HG02610 (cell line): ENCODE results near the gene INSIG1.
A peak's percentile ranks its signal among the peaks of the same experiment; 100 is the strongest.

ENCODE experiments used
- ATAC-seq: cut with Tn5 transposase; IDR thresholded peaks from one replicate; pipeline ENCODE4 v1.9.1; 2021; ENCODE audit warnings: mild to moderate bottlenecking, moderate library complexity; ENCODE audit not compliant: unreplicated experiment

INSIG1 gene

DNA sequence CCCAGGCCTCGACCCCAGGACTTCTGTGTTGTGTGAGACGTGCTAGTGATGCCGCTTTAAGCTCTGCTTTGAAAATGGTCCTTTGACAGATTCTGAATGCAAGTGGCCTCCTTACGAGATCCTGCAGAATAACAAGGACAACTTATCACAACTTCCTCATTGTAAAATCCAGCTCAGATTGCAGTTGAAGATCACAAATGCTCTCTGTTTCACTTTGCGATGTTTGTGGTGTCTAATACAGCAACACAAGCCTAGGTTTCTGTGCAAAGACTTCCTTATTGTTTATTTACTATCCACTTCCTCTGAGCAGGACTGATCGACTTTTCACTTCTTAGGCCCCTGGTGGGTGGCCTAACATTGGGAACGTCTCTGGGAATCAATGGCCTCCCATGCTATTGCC, 31.7 kb upstream of the INSIG1 start:
- ATAC-seq, result no peak

- ATAC-seq, result no peak
These were observed 31.2 kb upstream of the INSIG1 start for GRCh38 chr7:155266440-155266839.

DNA sequence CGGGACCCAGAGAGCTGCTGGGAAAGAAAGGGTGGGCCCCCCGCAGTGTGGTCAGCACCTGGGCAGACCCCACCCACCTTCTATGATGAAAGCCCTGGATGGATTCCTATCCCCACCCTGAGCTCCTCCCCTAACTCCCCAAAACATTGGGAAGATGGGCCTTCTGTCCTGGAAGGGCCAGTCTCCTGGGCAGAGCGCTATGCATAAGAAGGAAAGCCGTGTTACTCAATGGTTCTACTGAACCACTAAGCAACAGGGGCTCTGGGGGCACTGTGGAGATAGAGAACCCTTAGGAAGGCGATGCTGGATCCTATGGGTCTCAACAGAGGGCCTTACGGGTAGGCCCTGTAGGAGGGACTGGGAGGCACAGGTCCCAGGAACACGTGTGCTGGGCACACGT, 30.7 kb upstream of the INSIG1 start:
- no peak for ATAC-seq

DNA sequence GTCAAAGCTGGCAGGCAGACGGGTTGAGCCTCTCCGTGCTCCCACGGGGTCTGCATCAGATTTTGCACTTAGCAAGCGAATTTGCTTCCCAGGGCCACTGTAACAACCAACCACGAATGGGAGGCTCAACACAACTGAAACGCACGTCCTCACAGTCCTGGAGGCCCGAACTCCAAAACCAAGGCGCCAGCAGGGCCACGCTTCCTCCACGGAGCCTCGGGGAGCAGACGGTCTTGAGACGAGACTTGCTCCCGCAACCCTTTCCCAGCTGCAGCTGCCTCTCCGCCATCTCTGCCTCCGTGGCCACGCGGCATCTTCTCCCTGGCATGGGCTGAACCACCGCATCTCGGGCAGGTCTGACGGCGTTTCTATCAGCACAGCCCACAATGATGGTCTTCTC, 30.2 kb upstream of the INSIG1 start:
- ATAC-seq, result no peak

- ATAC-seq, result no peak
These were observed 29.5 kb upstream of the INSIG1 start for GRCh38 chr7:155268211-155268610.

DNA sequence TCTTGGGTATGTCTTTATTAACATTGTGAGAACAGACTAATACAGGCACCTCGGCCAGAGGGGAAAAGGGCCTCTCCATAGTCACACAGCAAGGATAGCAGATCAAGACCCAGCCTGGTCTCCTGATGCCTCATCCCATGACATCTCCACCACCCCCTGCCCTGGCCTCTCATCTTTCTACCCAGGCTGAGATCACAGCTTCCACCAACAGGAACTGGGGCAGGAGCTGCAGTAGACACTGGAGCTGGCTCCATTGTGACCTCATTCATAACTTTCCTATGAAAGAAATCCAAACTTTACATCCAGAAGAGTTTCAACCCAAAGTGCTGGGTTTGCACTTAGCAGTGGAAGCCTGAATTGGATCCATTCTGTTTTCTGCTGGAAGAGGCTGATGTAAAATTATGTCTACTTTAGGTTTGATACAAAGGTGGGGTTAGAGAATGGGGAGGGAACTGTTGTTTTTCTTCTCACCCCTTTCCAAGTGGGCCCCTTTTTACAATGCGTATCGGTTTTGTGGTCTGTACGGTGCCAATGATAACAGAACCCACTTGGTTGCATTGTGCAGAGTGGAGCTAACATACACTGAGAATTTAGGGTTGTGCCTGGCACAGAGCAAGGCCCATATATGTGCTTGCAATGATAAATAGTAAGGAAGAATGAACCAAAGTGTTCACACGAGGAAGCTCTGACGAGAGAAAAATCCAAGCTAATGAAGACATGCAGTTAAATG, 28.6 kb upstream of the INSIG1 start:
- no peak for ATAC-seq

DNA sequence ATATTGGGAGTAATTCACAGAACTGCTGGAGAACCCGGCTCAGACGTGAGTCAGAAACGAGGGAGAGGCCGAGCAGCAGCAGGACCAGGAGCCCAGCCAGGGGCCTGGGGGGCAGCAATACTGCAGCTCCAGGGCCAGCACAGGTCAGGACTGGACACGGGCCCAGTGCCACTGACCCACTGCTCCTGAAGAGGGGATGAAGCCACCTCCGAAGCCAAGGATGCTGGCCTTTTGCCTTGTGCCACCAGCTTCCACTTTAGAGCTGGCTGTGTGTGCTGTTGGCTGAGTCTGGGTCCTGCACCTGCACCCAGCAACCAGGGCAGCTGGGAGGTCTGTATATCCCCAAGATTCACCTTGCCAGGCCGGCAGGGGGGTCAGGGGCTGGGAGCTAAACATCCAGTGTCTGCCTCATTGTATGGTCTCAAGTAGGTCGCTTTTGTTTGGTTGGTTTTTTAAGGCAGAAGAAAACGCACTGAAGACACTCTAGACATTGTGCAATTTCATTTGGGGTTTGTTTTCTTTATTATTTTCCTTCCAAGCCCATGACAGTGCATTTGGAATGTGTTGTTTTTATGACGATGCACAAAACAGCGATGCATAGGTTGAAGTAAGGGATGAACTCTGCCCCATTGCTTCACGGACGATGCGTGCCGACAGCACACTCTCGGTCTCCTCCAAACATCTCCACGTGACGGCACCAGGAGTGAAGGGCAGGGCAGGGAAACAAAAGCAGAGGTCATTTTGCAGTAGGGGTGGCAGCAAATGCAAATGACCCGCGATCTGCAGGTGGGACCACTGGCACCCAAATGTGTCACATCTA, 27.7 kb upstream of the INSIG1 start:
- no peak for ATAC-seq

DNA sequence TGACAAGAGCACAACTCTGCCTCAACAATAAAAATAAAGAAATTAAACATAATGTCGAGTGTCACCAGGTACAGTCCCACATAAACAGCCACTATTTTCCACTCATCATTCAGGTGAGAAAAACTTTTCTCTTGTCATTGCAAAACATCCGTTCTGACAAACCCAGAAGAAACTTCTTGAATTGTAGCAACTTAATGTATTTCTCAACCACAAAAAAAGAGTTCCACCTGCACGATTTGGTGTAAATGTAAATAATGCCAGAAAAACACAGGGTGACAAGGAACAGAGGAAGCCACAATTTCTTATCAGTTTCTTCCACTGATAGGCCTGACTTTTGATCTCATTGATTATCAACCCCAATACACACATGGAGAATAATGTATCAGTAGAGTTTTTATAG, 26.8 kb upstream of the INSIG1 start:
- ATAC-seq, result no peak

- no peak for ATAC-seq
These were observed 22.9 kb upstream of the INSIG1 start for GRCh38 chr7:155274633-155275355.

GRCh38 chr7:155276042-155276799, 21.5 kb upstream of the INSIG1 start:
- ATAC-seq, result no peak

GRCh38 chr7:155276800-155277375, 20.8 kb upstream of the INSIG1 start:
- no peak for ATAC-seq

- no peak for ATAC-seq
These were observed 20.2 kb upstream of the INSIG1 start for GRCh38 chr7:155277385-155277994.

DNA sequence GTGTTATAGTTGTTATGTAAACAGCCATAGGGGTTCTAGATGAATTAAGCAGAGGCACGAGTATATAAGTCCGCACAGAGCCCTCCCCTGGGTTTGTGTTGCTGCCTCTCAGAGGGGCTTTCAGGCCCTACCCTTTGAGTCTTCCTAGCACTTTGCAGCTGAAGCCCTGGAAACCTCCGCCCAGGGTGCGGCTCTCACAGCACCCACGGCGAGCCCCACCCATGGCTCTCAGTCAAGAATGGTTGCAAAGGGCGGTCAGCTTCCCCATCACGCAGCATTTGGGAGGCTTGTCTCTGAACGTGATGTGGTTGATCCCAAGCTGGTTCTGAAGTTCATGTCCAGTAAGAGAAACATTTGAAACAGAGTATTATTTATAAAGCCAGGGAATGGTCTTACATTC, 18.8 kb upstream of the INSIG1 start:
- no peak for ATAC-seq

DNA sequence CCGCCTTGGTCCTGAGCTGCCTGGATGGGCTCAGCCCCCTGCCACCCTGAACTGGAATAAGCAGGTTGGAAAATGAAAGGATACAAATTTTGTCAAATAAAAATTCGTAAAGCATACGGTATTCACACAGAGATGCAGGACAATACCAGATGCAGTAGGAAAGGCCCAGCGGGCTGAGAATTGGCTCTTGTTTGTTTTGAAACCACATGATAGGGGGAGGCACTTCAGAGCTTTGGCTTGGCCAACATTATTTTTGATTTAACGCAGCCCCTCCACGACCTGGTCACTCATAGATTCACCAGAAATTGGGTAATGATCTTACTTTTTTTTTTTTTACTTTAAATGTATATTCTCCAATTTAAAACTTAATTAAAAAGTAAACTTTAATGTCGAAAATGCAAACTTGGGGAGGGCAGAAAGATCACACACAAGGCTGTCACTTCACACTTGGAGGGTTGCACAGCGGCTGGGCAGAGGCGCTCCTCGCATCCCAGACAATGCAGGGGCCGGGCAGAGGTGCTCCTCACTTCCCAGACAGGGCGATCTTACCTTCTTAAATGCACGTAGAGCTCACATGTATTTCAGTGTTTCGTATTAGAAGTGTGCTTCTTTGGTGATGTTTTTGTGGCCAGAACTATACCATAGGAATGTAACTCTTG, 17.8 kb upstream of the INSIG1 start:
- ATAC-seq, result no peak

DNA sequence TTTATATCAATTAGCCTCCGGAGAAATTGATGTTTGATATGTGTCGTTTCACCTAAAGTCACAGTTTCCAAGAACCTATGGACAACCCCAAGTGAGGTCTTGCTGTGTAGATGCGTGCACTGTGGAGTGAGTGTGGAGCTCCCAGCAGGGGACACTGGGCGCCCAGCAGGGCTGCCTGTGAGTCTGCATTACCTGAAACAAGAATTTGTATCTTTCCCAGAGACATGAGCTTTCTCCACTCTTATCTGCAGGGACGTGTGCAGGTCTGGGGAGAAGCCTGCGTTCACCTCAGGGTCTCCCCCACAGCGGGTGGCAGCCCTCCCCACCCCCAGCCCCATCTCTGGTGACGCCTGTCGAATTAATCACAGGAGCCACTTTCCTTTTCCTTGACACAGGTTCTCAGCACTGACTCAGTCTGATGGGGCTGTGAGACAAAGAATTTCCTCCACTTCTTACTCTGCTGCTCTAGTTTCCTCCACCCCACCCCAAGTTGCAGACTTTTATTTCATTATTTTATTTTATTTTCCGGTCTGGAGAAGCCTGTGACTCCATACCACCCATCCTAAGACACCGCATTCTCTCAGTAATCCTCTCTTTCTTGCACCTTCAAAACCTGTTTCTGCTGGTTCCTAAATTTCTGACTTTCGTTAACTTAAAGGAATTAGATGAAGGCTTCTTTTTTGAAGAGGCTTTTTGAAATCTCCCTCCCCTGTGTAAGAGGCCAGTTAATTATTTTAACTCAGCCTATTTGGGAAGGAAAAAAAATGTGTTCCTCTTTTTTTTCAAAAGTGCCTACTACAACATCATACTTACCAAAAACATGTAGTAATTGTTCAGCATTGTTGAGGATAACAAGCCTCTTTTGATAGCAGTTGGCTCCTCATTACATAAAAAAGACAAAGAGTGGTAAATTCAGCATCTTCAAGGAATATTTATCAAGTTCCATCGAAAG, 17.0 kb upstream of the INSIG1 start:
- no peak for ATAC-seq

DNA sequence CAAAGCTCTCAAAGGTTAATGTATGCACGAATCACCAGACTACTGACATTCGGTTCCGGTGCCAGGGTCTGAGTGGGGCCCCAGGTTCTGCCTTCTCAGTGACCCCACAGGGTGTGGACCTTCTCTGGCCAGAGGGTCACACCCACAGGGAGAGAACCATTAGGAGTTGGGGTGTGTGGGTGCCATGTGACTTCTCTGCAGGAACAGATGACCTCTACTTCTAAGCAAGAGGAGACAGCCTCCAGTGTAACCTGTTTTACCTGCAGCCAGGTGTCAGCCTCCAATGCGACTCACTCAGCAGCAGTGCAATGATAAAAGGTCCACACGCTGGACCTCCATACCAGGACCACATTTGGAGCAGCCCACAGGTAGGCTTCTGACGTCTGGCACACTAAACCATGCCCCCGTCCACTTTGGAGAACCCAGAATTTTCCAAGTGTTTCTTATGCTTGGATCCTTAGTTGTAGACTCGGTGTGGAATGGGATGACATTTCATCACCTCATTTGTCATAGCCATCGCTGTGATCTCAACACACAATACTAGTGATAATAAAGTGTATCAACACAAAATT, 16.2 kb upstream of the INSIG1 start:
- no peak for ATAC-seq

GRCh38 chr7:155282671-155283070, 15.0 kb upstream of the INSIG1 start:
- ATAC-seq, result no peak

DNA sequence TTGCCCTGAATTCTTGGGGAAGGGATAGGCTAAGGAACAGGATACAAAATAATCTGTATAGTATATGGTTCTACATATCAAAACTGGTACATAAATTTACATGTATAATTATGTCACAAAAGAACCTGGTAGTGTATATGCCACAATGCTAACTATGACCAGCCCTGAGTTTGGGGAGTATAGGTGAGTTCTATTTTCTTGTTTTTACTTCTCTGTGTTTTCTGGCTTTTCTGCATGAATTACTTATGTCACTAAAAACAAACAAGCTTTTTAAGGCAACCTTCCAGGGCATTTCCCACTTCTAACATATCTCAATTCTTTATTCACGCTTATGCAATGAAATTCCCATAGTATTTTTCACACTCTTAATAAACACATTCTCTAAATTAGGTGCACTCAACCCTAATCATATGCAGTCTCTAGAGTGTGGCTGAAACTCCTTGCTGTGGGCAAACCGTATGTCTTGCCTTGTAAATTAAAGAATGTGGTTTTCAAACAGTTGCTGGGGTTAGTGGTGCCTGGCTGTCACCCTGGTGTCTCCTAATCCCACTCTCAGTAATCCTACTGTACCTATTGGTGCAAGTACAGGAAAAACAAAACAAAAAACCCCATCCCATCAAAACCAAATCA, 14.0 kb upstream of the INSIG1 start:
- peak; percentile 86 for ATAC-seq
